Activated CD4-positive, CD25-positive, alpha-beta regulatory T cell treated with anti-CD3 and anti-CD28 coated beads, Interleukin-2, amount 50 U/mL, for 72 hours (primary cell): ENCODE results near the gene FBXO22.
"Not testable (repeated sequence)": the region's sequence is repeated elsewhere in the genome, so short reads cannot be mapped to it uniquely, and the experiment has no call there.

Source experiments
- DNase-seq: peaks from one replicate; pipeline ENCODE4 v3.0.0; 2021

Gene FBXO22

DNA sequence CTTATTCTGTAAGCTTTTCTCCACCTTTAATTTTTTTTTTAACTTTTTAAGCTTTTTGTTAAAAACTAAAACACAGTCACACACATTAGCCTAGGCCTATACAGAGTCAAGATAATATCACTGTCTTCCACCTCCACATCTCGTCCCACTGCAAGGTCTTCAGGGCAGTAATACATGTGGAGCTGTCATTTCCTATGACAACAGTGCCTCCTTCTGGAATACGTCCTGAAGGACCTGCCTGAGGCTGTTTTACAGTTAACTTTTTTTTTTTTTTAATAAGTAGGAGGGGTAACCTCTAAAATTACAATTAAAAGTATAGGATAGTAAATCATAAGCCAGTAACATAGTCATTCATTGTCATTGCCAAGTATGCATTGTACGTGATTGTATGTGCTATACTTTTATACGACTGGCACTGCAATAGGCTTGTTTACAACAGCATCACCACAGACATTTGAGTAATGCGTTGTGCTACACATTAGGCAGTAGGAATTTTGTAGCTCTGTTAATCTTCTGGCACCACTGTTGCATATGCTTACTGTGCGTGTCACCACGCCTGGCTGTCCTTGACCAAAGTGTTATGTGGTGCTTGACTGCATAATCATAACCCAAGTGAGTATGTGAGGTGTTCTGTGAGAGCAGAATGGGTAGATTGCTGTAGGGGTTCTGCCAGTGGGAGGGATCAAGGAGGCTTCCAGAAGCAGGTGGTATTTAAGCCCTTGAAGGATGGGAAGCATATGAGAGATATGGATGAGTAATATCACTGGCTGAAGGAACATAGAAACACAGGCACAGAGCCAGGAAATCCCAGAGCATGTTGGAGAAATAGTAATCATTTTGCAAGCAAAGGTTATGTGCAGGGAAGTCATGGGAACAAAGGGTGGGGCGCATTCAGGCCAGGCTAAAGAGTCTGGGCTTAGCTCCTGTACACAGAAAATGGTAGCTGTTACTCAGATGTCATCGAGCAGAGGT is 18.3 kb downstream of the FBXO22 start:
- DNase-seq: no peak

DNA sequence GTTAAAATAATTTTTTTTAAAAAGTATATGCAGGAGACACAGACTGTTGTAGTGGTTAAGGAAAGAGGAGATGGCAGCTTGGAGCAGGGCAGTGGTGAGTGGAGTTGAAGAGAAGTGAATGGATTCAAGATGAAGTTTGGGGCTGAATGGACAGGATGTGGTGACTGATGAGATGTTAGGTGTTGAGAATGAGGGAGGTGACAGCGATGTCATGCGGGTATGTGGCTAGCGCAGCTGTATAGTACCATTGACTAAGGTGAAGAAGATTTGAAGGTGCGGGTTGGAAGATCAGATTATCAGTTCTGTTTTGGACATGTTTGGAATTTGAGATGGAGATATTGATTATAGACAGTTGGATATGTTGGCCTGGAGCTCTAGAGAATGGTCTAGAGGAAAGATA is 20.1 kb downstream of the FBXO22 start:
- DNase-seq: no peak

DNA sequence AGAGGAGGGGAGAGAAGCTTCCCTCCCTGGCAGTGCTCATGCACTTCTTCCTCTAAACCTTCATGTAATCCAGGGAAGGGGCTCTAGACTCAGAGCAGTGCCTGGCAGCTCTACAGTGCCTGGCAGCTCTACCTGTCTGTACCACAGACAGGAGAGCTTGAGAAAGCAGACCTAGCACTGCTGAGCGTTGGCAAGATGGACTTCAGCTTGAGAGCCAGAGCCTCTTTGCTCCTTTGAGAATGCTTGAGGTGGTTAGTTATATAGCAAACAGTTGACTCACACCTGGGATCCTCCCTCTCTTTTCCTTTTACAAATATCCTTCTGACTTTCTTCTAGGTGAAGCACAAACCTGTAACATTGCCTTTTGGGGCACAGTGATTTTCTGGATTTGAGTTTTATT is 20.9 kb downstream of the FBXO22 start:
- DNase-seq: no peak

DNA sequence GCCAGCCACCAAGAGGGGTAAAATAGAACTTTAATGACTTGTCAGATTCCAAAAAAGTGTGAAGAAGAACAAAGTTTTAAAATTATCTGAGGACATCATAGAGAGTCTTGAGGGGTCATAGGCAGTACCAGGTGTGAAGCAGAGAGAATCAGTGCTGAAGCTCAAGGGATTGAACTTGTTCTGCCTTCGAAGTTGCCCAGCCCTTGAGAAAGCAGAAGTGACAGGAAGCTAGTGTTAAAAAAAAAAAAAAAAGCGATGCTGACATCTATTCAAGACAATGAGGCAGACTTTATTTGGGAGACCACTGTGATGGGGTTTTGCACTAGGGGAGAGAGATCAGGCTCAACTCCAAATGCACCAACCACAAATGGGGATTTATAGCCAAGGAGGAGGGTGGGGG is 21.8 kb downstream of the FBXO22 start:
- DNase-seq: no peak

DNA sequence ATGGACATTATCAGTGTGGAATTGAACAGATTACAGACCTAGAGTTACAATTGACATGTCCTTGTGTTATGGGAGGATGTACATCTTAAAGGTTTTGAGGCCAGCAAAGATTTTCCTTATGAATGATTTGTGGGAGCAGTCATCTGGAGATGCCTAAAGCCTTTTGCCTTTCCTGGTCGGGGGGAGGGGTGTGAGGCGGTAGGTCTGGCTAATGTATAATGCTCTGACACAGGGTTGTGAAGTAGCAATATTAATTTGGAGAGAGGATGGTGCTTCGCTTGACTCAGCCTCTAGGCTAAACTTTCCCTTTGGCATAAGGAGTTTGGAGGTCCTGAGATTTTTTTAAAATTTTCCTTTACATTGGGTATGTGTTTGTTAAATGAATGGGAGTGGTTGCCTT is 23.3 kb downstream of the FBXO22 start:
- no peak for DNase-seq

DNA sequence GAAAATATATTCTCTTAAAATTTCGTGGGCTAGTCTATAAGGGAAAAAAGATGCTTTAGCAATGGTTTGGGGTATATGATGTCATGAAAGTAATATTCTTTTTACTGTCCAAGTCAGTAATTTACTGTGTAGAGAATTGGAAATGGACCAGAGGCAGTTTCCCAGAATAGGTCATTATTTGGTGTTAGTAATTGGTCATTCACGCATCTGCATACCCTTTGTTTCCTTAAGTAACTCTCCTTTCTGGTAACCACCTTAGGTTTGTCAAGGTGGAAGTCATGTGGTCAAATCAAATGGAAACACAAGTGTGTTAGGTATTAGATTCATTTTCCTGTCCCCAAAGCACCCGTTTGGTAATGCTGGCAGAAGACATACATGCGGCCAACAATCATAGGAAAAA is 23.9 kb downstream of the FBXO22 start:
- no peak for DNase-seq

DNA sequence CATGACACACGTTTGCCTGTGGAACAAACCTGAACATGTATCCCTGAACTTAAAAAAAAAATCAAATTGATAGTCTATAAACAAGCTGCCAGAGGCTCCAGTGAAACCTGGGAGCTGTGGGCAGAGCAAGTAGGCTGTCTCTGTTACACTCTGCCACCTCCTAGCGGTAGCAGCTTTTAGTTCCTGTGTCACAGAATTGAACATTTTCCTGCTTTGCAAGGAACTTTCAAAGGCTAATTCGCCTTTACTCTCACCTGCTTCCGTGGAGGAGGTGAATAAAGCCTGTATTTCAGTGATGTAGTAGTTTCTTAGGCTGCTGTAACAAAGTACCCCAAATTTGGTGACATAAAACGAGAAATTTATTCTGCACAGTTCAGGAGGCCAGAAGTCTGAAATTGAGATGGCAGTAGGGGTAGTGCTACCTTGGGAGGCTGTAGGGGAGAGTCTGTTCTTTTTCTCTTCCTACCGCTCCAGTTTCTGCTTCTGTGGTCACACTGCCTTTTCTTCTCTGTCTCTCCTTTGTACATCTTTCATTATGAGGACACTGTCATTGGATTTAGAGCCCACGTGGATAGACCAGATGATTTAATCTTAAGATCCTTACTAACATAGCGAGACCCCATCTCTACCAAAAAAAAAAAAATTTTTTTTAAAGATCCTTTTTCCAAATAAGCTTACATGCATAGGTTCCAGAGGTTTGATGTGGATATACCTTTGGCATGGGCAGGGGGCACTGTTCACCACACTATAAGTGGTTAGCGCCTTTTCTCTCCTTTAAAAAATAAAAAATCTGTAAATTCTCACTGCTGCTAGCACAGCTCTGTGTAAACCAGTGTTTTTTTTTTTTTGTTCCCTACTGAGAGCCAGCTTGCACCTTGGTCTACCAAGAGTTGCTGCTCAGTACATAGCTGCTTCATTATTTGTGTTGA is 25.3 kb downstream of the FBXO22 start:
- DNase-seq: no peak

DNA sequence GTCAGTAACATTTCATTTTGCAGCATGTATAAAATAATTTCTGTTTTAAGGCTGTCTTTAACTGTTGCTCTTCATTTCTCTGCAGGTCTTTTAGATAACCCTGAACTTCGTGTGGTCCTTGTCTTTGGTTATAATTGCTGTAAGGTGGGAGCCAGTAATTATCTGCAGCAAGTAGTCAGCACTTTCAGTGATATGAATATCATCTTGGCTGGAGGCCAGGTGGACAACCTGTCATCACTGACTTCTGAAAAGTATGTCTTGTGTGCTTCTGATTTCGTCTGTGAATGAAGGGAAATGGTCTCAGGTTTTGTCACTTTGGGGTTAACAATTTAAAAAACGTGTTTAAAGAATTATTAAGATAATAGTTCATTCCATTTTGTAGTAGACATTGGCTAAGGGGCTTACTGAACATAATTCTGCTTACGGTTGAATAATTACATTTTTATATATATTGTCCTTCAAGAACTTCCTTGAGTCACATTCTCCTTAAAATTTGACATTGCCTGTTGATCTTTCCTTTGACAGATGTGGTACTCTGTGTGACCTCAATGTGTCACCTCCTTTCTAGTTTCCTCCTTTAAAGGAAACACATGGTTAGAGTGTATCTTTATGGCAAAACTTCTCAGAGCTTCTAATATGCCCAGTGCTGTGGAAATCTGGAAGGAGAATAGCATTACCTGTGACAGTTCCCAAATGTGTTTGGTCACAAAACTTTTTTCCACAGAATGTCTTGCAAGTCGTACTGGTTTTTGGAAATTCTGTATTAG is 26.3 kb downstream of the FBXO22 start:
- no peak for DNase-seq

DNA sequence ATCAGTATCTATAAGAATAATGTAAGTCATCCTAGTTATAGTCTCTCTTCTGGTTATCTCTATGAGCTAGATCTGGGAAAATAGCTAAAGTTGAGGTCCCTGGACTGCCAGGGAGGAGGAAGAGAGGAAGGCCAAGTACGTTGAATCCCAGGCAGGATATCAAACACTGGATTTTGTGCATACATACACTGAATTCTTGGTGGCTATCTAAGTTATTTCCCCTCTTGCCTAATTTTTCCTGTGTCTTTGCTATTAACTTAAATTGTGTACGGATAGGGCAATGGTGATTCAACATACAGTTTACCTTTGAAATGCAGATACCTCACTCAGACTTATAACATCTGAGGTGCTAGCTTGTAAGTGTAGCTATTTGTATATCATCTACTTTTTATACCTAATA is 27.2 kb downstream of the FBXO22 start:
- no peak for DNase-seq

DNA sequence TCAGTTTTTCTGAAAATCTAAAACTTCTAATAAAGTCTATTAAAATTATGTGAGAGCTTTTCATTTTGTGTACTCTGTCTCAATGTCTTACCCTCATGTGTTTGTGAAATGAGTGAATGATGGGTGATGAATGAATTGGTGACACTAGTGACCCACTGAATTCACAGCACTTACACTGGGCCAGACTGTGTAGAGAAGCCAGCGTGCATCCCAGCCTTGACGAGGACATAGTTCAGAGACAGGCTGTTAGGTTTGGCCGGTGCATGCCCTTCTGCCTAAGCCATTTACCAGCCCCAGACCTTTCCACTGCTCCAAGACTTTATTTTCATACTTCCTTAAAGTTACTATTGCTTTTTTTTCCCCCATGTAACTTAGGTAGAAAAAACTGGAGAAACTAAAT is 38.8 kb downstream of the FBXO22 start:
- no peak for DNase-seq

DNA sequence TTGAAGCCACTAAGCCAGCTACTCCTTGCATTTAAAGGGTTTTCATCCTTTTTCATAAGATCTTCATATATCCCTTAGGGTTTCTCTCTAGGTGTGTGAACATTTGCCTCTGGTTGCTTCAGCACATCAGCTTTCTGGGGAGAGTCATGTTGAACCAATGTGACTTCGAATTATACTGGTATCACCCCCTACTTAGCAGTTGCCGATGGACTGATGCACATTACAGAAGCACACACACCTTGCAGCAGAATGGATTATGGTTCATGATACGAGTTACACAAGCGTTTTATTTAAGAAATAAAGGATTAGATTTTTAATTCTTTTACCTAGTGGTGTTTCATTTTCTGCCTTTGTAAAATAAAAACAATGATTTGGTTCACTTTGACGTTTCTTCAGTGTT is 39.6 kb downstream of the FBXO22 start:
- DNase-seq: no peak

DNA sequence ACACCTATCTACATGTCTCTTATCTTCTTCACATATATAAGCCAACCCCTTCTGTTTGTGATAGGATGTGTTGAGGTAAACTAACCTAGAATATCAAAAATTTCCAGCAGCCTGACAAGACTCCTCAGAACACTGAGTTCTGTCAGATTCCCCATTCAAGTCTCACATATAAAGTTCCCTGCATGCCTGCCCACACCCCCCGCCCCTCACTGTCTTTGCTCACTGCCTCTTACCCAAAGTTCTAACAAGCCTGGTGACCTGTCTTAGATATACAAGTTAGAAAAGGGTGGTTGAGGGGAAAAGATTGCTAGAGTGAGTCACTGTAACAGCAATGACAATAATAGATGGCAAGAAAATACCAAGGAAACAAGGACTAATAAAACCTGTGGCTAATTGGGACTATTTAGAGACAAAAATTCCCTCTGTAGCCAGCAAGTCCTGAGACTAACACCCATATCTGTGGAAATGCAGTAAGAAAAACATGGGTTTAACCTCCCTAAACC is 40.1 kb downstream of the FBXO22 start:
- DNase-seq: no peak

DNA sequence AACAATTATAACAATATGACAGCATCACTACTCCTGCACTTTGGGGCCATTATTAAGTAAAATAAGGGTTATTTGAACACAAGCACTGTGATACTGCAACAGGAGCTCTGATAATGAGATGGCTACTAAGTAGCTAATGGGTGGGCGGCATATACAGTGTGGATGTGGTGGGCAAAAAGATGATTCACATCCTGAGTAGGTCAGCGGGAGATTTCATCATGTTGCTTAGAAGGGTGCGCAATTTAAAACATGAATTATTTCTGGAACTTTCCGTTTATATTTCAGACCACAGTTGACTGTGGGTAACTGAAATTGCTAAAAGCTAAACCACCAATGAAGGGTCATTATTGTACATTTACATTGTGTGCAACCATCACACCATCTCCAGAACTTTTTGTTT is 42.3 kb downstream of the FBXO22 start:
- DNase-seq: no peak

DNA sequence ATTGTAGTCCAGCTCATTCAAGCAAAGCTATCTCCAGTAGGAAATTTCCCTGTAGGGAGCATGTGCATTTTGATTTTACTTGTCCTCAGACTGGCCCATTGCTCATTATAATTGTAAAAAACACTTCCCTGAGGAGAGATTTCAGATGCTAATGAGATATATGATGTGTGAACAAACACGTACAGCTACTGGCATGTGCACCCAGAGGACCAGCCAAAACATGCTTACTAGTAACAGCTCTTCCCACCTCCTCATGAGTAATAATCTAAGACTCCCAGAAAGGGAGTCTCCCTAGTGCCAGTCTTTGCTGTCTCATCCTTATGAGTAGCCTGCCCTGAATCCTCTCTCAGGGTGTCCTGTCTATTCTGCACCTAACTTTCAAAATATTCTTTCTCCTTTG is 43.4 kb downstream of the FBXO22 start:
- DNase-seq: no peak

DNA sequence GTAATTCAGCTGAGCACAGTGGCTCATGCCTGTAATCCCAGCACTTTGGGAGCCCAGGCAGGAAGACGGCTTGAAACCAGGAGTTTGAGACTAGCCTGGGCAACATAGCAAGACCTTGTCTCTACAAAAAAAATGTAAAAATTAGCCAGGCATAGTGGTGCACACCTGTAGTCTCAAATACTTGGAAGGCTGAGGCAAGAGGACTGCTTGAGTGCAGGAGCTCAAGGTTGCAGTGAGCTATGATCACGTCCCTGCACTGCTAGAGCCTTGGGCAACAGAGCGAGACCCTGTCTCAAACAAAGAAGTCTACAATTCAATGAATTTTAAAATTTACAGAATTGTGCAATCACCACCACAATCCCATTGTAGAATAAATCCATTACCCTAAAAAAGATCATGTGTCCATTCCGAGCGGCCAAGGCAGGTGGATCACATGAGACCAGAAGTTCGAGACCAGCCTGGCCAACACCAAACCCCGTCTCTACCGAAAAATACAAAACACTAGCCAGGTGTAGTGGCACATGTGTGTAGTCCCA is 45.2 kb downstream of the FBXO22 start:
- DNase-seq: no peak

DNA sequence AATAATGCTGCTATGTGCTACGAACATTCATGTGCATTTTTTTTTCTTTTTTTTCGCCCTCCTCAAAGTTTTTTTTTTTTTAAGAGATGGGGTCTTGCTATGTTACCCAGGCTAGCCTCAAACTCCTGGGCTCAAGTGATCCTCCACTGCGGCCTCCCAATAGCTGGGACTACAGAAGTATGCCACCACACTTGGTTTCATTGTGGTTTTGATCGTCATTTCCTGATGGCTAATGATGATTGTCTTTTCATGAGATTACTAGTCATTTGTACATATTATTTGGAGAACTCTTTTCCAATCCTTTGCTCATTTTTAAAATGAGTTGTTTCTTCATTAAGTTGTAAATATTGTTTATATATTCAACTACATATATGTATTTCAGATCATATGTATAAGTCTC is 48.8 kb downstream of the FBXO22 start:
- no peak for DNase-seq

DNA sequence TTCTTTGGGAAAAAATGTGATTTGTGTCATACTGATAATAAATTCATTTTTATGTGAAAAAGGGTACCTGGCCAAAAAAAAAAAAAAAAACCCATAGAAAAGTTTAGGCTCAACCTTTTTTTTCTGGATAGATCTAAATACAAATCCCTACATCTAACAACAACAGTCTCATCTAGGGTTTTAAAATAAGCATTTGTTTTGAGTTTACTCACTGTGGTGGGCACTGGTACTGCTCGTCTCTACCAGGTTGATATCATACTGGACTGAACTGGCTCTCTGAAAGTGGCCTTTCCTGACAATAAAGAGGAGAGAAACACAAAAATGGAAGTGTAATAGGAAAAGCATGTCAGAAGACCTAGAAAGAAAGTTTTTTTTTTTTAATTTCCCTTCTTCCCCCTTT is 52.0 kb downstream of the FBXO22 start:
- no peak for DNase-seq

DNA sequence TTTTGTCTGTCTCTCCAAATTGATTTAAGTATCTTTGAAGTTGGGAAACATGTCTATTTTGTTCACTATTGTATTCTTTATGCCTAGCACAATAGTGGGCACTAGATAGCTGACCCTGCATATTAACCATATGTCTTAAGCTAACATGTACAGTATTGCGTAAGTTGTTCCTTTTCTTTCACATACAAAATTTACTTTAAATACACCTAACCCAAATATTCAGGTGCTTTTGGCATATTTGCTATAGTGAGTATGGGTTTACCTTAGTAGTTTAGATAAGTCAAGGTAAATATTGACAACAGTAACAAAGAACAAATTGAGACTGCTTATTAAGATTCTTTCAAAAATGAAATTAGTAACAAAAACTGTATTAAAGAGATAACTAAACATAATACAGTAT is 57.7 kb downstream of the FBXO22 start:
- DNase-seq: no peak

DNA sequence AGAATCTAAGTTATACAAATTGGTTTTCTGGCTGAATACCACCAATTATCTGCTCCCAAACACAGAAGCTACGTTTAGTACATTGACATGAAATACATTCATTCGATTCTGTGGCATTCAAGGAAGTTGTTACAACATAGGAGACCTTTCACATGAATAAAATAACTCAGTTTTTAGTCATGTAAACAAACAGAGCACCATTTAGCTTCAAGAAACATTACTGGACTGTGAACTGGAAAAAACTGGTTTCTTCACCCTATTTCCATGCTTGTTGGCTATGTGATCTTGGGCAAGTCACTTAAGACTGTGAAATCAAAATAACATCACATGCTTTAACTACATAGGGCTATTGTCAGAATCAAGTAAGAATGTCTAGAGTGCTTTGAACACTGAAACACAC is 62.4 kb downstream of the FBXO22 start:
- DNase-seq: no peak

DNA sequence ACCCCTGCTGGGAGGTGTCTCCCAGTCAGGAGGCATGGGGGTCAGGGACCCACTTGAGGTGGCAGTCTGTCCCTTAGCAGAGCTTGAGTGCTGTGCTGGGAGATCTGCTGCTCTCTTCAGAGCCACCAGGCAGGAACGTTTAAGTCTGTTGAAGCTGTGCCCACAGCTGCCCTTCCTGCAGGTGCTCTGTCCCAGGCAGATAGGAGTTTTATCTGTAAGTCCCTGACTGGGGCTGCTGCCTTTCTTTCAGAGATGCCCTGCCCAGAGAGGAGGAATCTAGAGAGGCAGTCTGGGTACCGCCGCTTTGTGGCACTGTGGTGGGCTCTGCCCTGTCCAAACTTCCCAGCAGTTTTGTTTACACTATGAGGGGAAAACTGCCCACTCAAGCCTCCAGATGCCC is 73.1 kb downstream of the FBXO22 start:
- not testable (repeated sequence) for DNase-seq

DNA sequence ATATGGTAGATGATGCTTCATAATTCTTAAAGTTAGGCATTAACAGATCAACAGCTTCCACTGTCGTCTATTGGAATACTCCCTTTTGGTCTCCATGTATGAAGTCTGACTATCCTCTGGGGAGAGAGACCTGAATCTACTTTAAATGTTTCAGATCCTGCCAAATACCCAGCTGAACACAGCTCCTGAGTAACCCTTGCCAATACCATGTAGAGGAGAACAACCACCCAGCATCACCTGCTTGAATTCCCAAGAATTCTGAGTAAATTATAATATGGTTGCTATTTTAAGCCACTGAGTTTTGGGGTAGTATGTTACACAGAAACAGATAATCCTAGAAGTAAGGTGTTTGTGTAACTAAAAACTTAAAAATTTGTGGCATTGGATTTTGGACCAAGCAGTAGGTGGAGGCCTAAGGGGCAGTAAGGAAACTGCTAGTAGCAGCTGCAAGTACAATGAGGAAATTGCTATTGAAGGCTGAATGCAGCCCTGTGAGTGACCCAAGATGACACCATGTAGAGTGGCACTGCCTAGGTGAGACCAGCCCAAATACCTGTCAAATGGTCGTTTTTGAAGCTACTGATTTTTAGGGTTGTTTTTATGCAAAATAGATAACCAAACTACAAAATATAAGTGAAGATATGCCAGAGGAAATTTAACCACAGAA is 77.6 kb downstream of the FBXO22 start:
- DNase-seq: no peak

DNA sequence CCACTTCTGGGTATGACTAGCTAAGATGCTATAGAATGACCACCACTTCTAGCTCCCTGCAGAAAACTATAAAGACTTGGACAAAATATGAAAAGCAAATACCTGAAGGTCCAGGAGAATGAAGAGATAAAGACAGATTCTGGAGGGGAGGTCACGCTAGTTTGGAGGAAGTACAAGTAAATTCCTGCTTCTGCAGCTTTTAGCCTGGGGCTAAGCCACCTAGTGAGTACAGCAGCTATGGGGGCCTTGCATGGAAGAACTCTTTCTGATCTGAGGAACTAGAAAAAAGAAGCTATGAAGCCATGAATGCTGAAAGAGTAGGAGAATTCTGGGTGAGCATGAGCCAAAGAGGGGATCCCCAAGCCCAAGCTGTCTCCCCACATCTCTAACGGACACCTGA is 78.8 kb downstream of the FBXO22 start:
- DNase-seq: no peak
